ENCODE results near the gene AGK.
A peak's percentile ranks its signal among the peaks of the same experiment; 100 is the strongest.

Gene AGK

DNA sequence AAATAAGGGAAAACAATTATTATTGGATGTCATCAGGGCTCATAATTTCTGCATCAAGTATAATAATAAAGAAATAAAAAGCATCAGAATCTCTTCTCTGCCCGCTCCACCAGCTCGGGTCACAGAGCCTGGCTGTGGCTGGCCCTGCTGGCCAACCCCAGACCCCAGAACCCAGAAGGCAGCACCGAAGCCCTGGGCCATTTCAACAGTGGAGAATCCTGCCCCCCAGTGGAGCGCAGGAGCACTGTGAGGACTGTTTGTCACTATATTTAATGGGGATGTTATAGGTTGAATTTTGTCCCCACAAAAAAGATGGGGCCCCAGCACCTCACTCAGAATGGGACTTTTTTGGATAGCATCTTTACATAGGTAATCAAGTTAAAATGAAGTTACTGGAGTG is 123.5 kb downstream of the AGK start:
- no peak for FAIRE-seq
- TF ChIP-seq, protein P1, sequence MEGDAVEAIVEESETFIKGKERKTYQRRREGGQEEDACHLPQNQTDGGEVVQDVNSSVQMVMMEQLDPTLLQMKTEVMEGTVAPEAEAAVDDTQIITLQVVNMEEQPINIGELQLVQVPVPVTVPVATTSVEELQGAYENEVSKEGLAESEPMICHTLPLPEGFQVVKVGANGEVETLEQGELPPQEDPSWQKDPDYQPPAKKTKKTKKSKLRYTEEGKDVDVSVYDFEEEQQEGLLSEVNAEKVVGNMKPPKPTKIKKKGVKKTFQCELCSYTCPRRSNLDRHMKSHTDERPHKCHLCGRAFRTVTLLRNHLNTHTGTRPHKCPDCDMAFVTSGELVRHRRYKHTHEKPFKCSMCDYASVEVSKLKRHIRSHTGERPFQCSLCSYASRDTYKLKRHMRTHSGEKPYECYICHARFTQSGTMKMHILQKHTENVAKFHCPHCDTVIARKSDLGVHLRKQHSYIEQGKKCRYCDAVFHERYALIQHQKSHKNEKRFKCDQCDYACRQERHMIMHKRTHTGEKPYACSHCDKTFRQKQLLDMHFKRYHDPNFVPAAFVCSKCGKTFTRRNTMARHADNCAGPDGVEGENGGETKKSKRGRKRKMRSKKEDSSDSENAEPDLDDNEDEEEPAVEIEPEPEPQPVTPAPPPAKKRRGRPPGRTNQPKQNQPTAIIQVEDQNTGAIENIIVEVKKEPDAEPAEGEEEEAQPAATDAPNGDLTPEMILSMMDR (IDR thresholded peaks at IDR 0.05; ENCODE audit: insufficient read depth, missing control alignments) = peak; percentile 16
- DNase-seq (ENCODE audit: insufficient read length, low spot score) = no peak

DNA sequence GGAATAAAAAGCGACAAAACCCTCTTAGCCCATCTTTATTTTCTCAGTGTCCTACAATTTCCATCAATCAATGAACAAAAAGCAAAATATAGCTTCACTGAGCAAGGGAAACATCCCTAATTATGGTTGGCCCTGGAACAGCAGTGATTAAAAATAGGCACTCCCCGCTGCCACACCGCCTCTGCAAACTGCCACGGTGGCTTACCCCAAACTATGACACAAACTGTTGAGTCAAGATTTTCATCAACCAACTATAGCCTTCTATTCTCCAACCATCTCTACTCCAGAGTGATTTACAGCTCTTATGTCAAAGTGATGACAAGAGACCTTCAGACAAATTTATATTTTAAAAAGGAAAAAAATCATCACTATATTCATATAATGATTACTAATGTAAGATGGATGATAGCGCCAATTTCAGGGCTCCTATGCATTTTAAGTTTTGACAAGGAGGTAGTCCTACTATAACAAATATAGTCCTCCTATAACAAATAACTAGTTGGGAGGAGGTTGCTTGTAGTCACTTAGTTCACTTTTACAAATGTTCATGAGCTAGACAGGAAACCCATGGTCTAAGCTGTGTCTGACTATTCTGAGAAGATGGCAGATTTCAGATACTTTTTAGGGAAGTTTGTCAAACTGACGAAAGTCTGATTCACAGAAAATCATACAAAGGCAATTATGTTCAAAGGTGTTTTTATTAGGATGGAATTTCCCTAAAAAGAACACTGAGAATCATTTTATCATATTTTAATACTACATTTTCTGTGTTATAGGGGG is 124.4 kb downstream of the AGK start:
- TF ChIP-seq, protein P1 (IDR thresholded peaks at IDR 0.05; ENCODE audit: insufficient read depth, missing control alignments) = no peak
- DNase-seq (ENCODE audit: insufficient read length, low spot score) = no peak
- FAIRE-seq = no peak

DNA sequence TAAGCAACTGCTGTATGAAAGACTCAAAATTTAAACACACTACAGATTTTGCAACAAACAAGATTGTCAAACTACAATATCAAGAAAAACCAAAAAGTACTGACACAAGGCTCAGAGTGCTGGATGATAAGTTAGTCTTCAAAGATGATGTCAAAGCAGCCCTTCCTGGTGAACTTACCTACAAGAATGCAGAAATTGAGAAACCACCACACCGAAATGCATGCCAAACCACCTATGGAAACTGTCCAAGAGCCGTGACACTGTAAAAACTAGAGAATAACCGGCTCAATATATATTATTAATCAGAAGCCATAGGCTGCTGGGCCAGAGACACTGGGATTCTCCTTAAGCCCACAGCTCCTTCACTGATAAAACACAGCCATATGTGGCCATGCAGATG is 125.4 kb downstream of the AGK start:
- DNase-seq (ENCODE audit: insufficient read length, low spot score) (no peak), FAIRE-seq (no peak)
- TF ChIP-seq, protein P1 (IDR thresholded peaks at IDR 0.05; ENCODE audit: insufficient read depth, missing control alignments) = no peak

DNA sequence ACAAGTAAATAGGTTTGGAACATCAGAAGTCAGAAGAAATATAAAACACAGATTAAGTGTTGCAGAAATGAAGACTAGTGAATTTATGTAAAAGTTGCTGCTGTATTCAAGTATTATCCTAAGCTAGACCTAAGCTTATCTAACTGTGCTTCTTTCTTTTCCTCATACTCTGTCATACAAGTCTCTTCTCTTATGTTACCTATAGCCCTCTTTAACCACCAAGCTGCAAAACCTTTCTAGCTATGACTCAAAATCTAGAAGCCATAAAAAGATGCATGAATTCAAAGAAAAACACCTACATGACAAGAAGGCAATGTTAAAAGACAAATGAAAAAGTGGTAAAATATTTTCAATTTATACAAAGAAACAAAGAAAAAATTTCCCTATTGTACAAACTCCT is 127.8 kb downstream of the AGK start:
- TF ChIP-seq, protein P1 (IDR thresholded peaks at IDR 0.05; ENCODE audit: insufficient read depth, missing control alignments) = no peak
- no peak for FAIRE-seq
- no peak for DNase-seq (ENCODE audit: insufficient read length, low spot score)

DNA sequence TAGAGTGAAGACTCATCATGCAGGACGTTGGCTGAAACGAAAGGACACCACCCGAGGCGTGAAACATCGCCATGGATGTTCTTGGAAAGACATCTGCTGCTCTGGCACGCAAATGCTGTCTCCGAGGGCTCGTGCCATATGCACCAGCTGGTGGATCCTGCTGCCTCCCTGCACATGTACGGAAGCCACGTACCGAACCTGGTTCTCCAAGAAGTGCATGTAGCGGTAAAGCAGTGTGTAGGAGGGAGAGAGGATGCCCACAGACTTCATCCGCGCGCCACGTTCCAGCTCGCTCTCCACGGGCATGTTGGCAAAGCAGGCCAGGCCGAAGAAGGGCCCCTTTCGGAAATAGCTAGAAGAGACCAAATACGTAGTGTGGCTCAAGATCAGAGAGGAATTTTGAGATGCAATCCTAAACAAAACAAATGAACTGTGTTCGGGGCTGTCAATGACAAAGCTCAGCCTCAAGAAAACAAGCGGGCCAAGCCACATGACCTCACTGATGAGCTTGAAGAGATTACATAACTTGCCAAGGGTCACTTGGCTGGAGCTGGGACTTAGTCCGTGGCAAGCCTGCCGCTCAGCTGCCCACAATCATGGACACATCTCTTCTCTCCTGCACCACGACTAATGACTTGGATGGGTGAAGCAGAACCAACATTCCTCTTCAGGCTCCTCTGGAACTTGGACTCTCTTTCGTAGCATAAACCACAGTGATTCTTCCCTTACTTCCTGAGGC is 134.2 kb downstream of the AGK start:
- FAIRE-seq (no peak), DNase-seq (ENCODE audit: insufficient read length, low spot score) (no peak)
- TF ChIP-seq, protein P1 (IDR thresholded peaks at IDR 0.05; ENCODE audit: insufficient read depth, missing control alignments) = no peak

DNA sequence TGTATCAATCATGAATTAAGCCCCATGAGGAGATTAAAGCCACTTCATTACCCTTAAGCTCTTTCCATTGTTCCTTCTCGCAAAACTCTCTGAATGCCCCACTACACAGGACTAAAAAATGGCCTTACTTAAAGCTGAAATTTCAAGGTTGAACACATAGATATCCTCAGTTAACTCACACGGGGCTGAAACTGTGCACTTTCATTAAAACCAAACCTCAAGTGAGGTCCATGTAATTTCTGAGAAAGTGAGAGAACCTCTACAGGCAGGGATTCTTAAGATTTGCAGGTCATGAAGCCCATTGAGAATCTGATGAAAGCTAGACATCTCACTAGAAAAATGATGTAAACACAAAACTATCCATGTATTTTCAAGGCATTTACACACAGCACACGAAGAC is 134.9 kb downstream of the AGK start:
- TF ChIP-seq, protein P1 (IDR thresholded peaks at IDR 0.05; ENCODE audit: insufficient read depth, missing control alignments) = no peak
- FAIRE-seq (no peak), DNase-seq (ENCODE audit: insufficient read length, low spot score) (no peak)

DNA sequence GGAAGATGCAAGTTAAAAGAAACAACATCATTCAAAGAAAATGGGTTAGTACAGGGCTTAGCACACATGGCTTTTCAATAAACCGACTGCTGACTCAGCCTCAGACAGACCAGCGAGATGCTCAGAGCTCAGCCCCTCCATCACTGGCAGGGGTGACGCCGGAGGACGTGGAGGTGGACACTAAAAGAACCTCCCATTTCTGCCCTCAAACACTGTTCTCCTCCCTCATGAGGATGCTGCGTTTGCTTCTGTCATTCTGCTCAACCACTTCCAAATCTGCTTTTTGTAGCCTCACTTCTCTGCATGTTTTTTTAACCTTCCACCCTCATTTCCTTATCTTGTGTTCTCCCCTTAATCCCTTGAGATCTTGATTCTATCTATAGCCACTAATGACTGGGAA is 135.5 kb downstream of the AGK start:
- TF ChIP-seq, protein P1 (IDR thresholded peaks at IDR 0.05; ENCODE audit: insufficient read depth, missing control alignments) = no peak
- DNase-seq (ENCODE audit: insufficient read length, low spot score) (no peak), FAIRE-seq (no peak)
